SK-N-SH treated with all-trans-retinoic acid at 6 μM for 48 hours (cell line): ENCODE results near the gene THAP10.

Source experiments
- TCF4 ChIP-seq: fragments of 250-450 bp; sonication (Bioruptor Pico); IDR thresholded peaks from 2 replicates; pipeline ENCODE4 v1.8.0; 2021; ENCODE audit warnings: mild to moderate bottlenecking, moderate library complexity, borderline replicate concordance
- TF ChIP-seq, protein P1 (sequence below): fragments of 250-450 bp; sonication (Bioruptor Pico); IDR thresholded peaks from 2 replicates; pipeline ENCODE4 v1.5.1; 2021; ENCODE audit warnings: mild to moderate bottlenecking, moderate library complexity

DNA sequence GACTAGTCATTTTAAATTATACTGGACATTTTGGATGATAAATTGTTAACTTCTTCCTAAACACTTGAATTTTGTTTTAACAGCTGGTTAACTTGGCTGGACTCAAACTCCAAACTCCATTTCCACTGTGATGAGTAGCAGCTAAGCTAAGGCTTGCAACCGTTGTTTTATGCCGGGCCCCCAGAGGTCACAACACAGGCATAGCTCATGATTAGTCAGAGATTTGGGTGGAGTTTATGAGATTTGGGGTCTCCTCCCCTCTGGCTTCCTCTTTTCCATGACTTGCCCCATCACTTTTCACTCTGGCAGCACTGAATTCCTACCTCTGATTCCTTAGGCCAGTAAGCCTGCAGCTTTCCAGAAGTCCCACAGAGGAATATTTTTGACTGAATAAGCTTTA is 12.8 kb downstream of the THAP10 start:
- TF ChIP-seq TCF4 (CRISPR knock-in tag), result no peak
- TF ChIP-seq, protein P1, sequence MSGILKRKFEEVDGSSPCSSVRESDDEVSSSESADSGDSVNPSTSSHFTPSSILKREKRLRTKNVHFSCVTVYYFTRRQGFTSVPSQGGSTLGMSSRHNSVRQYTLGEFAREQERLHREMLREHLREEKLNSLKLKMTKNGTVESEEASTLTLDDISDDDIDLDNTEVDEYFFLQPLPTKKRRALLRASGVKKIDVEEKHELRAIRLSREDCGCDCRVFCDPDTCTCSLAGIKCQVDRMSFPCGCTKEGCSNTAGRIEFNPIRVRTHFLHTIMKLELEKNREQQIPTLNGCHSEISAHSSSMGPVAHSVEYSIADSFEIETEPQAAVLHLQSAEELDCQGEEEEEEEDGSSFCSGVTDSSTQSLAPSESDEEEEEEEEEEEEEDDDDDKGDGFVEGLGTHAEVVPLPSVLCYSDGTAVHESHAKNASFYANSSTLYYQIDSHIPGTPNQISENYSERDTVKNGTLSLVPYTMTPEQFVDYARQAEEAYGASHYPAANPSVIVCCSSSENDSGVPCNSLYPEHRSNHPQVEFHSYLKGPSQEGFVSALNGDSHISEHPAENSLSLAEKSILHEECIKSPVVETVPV (CRISPR knock-in tag), result no peak
